Measurements from ENCODE around the gene ITPR1.

ITPR1 gene

DNA sequence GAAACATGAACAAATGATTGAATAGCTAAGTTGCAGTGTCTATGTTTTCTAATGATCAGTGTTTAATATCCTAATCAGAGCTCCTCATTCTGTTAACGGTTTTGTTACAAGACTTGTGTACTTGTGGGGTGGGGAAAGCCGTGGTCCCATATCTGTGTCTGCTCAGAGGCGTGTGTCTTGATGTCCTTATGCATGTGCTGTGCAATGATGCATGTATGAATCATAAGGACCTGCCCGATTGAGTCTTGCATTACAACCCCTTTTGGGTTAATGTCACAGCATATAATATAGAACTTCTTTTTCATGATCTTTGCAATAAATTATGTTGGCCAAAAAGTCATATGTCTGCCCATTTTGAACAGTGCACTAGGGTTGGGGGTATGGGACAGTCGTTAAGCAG, 233.4 kb downstream of the ITPR1 start:
- DNase-seq = no peak

DNA sequence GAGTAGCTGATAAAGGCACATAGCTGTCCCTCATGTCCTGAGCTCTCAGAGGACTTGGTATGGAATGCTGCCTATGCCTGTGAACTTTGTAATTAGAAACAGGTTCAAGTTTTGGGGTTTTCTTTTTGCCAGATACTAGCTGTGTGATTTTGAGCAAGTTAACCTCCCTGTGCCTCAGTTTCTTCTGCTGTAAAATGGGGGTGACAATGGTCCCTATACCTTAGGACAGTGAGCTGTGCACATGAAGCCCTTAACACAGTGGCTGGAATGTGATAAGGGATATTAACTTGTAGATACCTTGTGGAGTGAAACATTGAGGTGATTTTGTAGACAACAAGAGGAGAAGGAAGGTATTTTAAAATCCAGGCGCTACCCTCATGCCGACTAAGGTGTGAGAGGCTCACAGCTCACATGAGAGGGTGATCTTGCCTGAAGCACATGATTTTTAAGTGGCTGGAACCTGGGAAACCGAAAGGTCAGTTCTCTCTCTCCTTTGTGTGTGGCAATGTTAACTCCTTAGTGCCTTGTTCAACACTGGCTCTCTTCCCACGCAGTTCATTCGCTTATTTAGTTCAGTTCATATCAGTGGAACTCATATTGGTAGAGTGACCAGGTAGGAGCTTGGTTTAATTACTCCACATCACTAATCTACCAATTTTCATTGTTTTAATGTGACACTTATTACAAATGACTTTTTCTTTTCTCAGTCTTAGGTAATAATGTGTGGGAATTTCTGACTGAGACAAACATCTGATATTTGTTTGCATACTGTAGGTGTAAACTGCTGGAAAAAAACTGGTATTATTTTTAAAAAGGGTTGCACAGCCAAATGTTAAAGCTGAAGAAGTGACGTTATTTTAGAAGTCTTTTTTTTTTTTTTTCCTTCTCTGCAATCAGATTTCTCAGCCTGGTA, 236.2 kb downstream of the ITPR1 start:
- DNase-seq = no peak

DNA sequence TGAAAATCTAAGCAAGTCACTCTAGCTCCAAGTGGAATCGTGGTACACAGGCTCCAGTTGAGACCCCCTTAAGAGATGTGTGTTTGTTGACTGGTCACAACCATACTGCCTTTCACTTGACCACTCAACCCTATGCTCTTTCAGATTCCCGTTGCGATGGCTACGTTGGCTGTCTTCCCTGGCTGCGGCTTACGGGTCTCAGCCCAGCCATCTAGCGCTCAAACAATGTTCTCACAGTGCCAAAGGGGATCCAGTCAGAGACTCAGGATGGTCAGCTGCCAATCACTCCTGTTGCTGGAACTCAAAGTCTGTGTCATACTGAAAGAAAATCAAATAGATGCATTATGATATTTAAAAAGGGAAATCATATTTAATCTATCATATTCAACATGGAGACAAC, 237.6 kb downstream of the ITPR1 start:
- no peak for DNase-seq

DNA sequence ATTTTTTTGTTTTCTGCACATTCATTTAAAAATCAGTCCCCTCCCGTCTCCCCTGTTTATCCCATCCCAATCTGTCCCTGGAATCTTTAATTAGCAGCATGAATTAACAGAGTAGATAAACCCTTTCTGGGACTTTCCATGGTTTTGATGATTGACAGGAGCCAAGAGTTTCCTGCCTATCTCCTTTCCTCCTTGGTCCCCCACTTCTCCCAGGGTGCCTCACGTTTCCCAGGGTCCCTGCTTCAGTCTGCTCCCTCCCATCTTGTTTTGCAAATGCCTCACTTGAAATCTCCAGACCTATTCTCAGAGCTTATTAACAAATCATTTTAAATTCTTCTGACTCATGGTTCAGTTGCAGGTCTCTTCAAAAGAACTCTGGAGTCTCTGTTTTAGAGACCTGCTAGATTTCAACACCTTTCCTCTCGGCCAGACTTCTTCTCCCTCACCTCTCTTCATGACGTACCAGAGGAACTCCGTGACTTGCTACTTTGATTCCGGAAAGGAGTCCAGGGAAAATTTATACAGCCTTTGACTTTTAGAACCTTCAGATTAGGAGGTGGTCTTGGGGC, 238.5 kb downstream of the ITPR1 start:
- DNase-seq = no peak

DNA sequence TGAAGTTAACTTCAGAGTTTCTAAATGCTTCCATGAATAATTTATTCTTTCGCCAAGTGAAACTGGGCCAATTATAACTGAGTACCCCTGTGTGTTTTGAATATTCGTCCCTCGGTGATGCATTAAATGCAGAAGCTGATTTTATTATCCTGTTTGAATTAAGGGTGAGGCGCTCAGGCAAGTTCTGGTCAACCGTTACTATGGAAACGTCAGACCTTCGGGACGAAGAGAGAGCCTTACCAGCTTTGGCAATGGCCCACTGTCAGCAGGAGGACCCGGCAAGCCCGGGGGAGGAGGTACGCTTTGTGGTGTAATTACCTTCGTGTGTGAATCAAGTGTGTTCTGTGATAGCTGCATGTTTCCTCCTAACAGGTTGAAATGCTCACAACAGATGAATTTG, 239.8 kb downstream of the ITPR1 start:
- DNase-seq = no peak

DNA sequence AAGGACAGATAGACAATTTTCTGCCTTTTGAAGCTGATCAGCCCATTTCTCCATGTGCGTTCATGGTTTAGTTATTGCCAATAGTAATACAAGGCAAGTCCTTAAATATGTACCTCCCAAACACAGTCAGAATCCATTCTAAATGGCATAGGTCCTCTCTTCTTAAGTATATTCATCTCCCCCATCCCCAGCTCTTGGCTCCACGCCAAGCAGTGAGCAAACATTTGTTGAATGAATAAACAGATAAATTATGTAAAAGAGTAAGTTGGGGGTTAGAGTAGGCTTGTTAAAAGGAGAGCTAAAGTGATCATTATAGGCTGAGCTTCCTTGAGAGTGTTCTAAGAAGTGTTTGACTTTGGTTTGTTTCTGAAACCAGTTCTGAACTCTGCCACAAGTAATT, 241.3 kb downstream of the ITPR1 start:
- DNase-seq = no peak

DNA sequence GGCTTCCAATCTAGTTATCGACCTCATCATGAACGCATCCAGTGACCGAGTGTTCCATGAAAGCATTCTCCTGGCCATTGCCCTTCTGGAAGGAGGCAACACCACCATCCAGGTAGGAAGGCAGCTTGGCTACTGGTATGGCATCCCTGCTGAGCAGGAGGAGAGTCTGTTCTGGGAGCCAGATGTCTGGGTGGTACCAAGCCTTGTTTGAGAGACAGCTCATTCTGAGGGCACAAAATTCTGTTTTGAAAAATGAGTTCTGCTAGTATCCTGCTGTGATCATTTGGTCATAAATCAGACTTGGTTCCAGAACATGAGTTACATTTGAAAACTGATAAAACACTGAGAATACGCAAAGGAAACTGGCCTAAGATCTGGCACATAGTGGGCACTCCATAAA, 242.1 kb downstream of the ITPR1 start:
- DNase-seq = no peak

DNA sequence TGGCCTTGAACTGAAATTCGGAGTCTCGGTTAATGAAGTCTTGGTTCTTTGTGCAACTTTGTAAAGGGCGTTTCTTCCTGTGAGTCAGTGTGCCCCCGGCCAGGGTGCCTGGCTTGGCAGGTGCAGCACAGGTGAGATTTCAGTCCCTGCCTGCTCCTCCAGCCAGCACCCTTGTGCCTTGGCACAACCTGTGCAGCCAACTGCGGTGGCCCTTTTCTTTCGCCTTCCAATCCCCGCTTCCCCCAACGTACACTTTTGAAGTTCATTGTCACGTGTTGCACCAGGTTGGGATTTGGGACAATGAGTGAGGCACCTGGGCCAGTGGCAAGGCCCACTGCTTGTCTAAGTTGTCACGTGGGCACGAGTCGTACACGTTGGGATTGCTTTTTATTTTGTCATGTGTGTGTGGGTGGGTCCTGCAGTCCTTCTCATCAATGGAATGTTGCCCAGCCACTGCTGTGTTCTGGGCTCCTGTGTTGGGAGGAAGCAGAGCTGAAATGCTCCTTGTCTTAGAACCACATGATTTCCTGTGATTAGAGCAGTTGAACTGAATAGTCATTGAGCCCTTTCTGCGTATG, 243.2 kb downstream of the ITPR1 start:
- no peak for DNase-seq

DNA sequence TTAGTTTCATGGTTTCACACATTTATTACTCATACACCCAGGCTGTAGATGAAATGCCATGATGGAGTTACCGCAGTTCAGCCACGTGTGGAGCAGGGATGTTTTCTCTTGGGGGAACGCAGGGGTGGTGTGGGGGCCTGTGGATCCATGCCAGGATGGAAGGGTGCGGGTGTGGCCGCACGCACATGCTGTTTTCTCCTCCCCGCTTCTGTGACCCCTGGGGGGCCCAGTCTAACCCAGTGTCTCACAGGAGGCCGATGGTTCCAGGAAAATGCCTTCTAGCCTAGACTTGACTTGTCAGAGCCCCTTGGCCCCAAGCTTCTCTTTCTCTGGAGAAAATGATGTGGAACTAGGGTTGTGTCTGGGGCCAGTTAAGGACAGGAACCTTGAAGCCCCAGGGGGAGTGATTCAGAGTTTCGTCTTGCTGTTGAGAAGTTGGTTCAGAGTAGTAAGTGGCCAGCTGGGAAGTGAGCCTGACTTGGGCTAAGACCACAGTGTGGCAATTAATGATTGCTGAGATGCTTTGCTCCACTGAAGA, 245.7 kb downstream of the ITPR1 start:
- no peak for DNase-seq

DNA sequence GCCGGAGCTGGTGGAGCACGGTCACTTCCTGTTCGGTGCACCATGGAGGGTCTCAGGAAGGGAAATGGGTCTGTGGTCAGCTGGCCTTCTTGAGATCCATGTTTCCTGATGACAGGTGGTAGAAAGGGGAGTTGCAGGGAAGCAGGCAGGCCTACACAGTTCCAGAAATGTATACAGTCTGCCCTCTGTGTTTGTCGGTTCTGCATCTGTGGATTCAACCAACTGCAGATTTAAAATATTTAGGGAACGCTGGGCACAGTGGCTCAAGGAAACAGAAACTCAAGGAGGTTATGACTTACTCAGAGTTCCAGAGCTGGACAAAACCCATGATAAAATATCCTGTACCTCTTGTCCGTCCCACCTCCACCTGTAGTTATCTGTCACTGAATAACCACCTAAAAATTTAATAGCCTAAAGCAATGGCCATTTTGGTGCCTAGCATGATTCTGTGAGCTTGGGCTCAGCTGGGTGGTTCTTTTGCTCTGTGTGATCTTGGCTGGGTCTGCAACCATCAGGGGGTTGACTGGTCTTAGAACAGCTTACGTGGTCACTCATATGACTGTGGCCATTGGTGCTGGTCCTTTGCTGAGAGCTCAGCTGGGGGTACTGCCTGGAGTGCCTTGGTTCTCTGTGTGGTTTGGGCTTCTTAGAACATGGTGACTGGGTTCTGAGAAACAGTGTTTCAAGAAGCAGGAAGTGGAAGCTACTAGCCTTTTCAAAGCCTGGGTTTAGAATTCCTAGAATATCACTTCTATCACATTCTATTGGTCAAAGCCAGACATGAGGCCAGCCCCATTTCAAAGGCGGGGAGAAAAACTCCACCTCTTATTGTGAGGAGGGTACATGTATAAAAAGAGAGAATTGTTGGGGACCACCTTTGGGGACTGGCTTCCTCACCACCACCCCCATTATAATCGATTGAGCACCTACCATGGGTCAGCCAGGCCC, 246.4 kb downstream of the ITPR1 start:
- no peak for DNase-seq

DNA sequence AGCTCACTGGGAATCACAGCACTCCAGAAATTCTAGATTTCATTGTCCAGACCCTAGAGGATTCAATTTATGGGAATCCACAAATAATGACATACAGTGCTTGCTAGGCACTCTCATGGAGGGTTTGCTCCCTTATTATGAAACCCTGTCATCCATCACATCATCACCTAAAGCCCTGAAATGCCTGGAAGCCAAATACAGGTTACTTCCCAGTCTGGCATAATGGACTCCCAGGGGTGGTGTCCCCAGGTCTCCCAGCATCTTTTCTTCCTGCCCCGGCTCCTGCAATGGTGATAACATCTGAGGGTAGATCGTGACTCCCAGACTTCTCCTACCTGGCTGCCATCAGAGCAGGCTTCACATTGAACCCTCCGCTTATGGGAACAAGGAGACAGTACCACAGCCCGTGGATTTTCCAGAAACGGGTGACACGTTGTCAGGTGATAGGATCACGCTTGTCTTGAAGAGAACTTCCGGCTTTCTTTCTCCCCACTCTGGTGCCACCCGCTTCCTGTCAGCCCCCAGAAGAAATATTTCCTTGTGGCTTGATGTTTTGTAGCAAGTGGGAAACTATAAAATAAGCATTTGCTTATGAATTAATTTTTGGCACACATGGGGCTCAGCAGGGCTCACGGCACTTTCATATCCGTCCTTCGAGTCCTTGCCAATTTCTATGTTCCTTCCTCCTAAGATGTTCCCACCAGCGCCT, 247.4 kb downstream of the ITPR1 start:
- no peak for DNase-seq

DNA sequence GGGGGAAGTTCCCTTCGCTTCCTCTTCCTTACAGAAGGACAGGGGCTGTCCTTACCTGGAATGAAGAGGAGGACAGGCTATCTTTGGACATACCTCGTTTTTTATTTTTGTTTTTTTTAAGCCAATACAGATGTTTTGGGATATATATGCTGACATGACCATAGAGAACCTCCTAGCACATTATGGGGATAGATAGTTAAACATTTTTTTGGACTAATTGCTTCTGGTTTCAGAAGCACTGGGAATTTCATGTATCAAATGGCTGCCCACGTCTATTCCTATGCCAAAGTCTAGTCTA, 247.9 kb downstream of the ITPR1 start:
- DNase-seq = no peak

DNA sequence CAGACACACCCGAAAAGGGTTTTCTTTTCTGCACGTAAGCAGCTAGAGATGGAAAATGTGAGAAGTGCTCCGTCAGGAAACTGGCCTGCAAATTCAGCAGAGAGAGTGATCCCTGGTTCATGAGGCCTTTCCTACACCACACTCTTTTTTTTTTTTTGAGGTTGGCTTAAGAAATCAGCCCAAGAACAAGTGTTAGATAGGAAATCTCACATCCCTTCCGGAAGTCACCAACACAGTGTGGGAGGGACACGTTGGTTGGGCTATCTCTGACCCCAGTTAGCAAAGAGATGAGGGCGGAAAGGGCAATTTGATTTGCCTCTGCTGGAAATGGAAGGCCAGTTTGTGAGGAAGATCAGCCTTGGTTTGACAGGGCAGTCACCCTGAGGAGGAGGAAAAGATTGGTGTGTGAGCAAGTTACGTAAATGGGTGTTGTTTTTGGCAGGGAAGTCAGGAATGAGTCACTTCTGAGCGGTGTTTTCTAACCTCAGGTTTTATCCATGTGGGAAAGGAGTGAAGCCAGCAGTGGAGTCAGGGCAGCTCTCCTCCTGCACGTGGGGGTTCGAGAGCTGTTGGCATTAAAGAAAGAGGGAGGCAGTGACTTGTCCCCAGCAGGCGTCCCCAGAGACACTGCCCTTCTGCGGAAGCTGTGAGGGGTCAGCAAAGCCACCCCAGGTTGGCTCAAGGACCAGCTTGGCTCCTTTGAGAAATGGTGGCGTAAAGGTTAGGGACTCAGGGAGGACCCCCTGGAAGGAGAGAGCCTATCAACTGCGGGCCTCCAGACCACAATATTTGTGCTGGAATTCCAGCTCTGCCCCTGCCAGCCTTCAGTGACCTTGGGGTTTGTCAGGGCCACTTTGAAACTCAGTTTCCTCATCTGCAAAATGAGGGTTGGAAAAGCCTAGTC, 248.5 kb downstream of the ITPR1 start:
- no peak for DNase-seq

DNA sequence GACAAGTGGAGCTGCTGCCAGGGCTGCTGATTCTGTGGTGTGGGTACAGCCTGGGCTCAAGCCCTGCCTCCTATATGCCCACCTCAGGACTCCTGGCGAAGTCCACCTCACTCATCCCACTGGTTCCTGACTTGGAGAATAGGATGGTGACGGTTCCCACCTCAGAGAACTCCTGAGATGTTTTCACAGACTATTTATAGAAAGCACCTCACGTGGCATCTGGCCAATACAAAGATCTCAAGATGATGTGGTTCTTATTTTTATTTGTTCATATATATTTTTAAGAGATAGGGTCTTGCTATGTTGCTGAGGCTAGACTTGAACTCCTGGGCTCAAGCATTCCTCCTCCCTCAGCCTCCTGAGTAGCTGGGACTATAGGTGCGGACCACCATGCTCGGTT, 249.2 kb downstream of the ITPR1 start:
- DNase-seq = no peak

DNA sequence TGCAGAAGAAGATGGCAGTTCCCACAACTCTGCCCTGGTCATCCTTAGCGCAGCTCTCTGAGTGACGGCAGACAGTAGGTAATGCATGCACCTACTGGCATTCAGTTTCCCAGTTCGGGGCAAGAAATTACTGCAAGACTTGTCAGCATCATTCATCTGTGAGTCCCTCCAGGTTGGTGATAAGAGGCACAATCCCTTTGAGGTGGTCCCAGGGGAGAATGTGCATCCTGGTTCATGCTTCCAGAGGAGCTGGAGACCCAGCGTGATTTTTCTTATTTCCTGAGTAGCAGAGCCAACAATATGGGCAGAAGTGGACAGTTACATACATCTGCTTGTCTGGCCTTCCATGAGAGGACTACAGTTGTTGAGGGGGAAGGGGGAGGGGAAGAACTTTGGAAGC, 250.2 kb downstream of the ITPR1 start:
- DNase-seq = no peak

DNA sequence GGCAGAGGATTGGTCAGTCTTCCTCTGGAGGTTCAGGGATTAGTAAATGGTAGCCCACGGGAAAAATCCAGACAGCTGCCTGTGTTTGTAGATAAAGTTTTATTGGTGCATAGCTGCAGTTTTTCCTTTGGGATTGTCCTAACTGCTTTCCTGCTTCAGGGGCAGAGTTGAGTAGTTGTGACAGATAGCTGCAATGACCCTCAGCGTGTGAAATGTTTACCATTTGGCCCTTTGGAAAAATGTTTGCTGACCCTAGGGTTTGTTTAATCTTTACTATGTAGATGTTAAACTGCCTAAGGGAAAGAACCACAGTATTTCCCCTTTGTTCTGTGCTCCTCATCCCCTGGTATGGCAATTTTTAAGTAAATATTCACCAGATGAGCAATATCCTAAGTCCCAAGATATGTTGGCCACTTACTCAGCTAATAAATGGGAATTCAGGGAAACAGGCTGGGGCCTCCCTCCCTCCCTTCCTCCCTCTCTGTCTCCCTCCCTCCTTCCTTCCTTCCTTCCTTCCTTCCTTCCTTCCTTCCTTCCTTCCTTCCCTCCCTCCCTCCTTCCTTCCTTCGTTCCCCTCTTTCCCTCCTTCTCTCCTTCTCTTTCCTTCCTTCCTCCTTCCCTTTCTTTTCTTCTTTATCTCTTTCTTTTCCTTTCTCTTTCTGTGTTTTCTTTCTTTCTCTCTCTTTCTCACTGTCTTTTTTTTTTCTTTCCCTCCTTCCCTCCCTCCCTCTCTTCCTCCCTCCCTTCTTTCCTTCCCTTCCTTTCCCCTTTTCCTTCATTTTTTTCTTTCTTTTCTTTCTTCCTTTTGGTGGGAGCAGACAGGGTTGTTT, 251.5 kb downstream of the ITPR1 start:
- DNase-seq = no peak

DNA sequence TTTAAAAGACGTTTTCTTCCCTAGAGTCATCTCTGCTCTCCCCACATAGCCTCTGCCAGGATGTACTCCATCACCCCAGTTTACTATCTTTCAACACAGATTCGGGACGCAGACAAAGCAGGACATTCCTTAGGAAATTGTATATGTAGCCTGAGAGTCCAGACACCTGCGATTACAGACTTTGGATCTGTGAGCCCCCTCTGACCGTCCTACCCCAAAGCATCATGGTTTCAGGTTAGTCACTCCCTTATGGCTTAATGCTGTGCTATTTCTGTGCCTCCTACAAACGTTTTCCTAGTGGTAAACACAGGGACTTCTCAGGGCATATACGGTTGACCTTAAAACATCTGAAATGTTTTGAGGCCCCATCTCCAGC, 252.1 kb downstream of the ITPR1 start:
- DNase-seq = no peak

DNA sequence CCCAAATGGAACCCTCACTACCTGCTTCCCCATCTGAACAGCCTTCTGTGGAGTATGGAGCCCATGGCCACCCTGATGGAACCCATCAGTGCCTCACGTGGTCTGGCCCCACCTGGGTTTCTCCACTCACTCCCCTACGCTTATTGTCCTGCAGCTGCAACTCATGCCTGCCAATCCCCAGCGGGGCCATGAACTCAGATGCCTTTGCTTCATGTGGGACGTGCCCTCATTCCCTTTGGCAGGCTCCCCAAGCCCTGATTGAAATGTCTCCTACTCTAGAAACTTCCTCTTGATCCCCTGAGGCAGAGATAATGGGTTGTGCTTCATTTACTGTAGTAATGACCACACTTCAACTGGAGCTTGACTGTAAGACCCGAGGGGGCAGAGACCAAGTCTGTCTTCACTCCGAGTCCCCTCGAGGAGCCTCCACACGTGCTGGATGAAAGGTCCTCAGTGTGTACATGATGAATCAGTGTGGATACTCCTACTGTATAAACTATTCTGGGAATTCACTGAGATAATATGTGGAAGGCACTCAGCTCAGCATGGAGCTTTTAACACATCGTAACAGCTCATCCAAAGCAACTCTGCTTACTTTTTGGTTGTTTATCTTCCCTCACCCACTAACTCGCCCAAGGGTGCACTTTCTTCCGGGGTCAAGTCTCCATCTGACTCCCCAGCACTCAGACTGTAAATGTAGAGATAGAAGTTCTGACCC, 253.3 kb downstream of the ITPR1 start:
- DNase-seq = no peak

DNA sequence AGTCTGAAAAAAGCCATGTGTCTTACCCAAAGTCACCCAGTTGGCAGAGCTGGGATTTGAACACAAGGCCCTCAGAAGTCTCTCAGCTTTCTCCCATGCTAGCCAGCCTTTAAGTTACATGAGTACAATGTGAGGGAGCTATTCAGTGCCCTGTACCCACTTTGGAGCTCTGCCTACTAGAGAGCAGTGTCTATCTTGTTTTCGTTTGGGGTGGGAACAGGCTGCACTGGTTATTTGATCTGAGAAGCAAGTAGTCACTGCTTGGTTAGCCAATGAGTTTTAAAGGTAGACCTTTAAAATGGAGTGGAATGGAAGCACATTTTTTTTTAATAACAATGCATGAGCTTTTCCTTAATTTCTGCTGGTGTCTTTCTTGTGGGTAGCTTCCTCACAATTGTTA, 255.0 kb downstream of the ITPR1 start:
- no peak for DNase-seq
